Activated effector memory CD4-positive, alpha-beta T cell treated with anti-CD3 and anti-CD28 coated beads, Interleukin-2, amount 50 U/mL, for 16 hours (primary cell): ENCODE measurements around the gene CA9.
"Not testable (repeated sequence)": the region's sequence is repeated elsewhere in the genome, so short reads cannot be mapped to it uniquely, and the experiment has no call there.

ENCODE experiments used
- DNase-seq: peaks from one replicate; pipeline ENCODE4 v3.0.0-alpha.2; 2020

The CA9 gene

GRCh38 chr9:35673132-35674024 is at the start of gene CA9:
Gene CA9 (plus strand): TSS chr9:35673928. CDS start chr9:35673960, 32 bp downstream.
- DNase-seq, result no peak

GRCh38 chr9:35627575-35627974 is 46.2 kb upstream of the CA9 start:
- peak; percentile 10 for DNase-seq

GRCh38 chr9:35628389-35628991 is 45.2 kb upstream of the CA9 start:
- peak; percentile 17 for DNase-seq

- peak; percentile 42 for DNase-seq
Observed at GRCh38 chr9:35629597-35629996, 44.1 kb upstream of the CA9 start.

- DNase-seq, result no peak
Observed at GRCh38 chr9:35635730-35636129, 38.0 kb upstream of the CA9 start.

GRCh38 chr9:35636135-35636876 is 37.4 kb upstream of the CA9 start:
- peak; percentile 27 for DNase-seq

- not testable (repeated sequence) for DNase-seq
Observed at GRCh38 chr9:35636877-35637246, 36.9 kb upstream of the CA9 start.

- not testable (repeated sequence) for DNase-seq
Observed at GRCh38 chr9:35637427-35637955, 36.2 kb upstream of the CA9 start.

GRCh38 chr9:35638751-35639150 is 35.0 kb upstream of the CA9 start:
- DNase-seq, result peak; percentile 62

- DNase-seq, result not testable (repeated sequence)
Observed at GRCh38 chr9:35639225-35639624, 34.5 kb upstream of the CA9 start.

- DNase-seq, result no peak
Observed at GRCh38 chr9:35639631-35640030, 34.1 kb upstream of the CA9 start.

GRCh38 chr9:35640431-35640830 is 33.3 kb upstream of the CA9 start:
- DNase-seq, result peak; percentile 44

- DNase-seq, result not testable (repeated sequence)
Observed at GRCh38 chr9:35641478-35641877, 32.2 kb upstream of the CA9 start.

GRCh38 chr9:35643046-35643445 is 30.7 kb upstream of the CA9 start:
- DNase-seq, result no peak

GRCh38 chr9:35645736-35646135 is 28.0 kb upstream of the CA9 start:
- peak; percentile 60 for DNase-seq

- no peak for DNase-seq
Observed at GRCh38 chr9:35646153-35646532, 27.6 kb upstream of the CA9 start.

GRCh38 chr9:35646533-35647265 is 27.0 kb upstream of the CA9 start:
- DNase-seq, result peak; percentile 97

GRCh38 chr9:35649431-35650340 is 24.0 kb upstream of the CA9 start:
- peak; percentile 81 for DNase-seq

GRCh38 chr9:35650341-35651158 is 23.2 kb upstream of the CA9 start, which contains the start of gene SIT1:
Gene SIT1 (minus strand): TSS chr9:35650931. CDS start chr9:35650853, 78 bp downstream.
- peak; percentile 70 for DNase-seq
